Activated naive CD4-positive, alpha-beta T cell (primary cell): ENCODE data around the gene PARD3.

Experiments used
- DNase-seq, 4 experiments: peaks; one replicate each; lab custom pipeline; 2025; lab: John Stamatoyannopoulos, UW

PARD3 gene

DNA sequence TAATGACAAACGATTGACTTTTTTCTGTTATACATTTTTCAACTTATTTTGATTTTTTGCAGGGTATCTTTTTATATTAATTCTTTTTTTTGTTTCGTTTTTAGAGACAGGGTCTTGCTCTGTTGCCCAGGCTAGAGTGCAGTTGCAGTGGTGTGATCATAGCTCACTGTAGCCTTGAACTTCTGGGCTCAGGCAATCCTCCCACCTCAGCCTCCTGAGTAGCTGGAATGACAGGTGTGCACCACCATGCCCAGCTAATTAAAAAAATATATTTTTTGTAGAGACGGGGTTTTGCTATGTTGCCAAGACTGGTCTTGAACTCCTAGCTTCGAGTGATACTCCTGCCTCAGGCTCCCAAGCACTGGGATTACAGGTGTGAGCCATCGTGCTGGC, 601.3 kb downstream of the PARD3 start:
- no peak for DNase-seq

DNA sequence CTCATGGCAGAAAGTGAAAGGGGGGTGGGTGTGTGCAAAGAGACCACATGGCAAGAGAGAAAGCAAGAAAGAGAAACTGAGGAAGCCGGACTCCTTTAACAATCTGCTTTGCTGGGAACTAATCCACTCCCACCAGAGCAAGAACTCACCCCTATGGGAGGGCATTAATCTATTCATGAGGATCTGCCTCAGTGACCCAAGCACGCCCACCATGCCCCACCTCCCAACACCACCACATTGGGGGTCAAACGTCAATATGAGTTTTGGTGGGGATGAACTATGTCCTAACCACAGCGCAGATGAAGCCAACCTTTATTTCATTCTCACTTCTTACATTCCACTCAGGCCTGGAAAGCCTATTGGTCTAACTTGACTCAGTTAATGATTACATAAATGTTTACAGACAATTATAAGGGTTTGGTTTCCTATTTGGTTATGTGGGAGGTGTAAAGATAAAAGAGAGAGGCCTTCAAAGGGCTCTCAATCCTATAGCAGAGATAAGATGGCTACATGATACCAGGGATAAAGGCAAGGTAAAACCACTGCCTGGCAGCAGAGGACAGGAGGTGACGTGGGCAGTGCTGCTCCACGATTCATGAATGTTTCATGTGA, 601.8 kb downstream of the PARD3 start:
- DNase-seq, result no peak

DNA sequence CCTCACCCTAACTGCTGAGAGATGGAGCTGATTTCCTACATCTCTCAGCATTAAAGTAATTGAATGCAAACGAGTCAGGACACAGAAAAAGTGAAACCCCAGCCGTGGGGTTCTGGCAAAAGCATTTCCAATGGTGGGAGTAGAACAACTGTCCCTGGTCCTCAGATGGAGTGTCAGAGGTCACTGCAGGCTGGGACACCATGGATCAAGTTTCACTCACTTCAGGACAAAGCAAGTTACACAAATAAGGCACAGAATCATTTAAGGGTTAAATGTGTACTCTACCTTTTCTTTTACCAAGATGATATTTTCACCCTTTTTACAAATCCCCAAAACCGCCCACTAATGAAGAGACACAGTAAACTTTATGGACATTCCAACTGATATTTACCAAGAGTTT, 607.8 kb downstream of the PARD3 start:
- DNase-seq, result no peak

DNA sequence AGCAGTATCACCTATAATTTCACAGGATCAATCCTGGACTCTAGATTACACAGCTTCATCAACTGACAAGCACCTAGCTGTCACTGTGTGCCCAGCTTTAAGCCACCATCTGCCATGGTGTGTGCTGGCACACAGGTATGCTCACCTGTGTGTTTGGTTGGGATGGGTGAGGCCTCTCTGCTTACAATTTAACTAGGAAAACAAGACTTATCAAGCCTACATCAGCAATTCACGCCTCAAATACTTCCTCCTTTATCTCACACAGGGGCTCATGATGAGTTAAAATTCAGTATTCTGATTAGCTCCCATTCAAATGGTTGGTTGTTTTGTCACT, 608.2 kb downstream of the PARD3 start:
- DNase-seq, result no peak

DNA sequence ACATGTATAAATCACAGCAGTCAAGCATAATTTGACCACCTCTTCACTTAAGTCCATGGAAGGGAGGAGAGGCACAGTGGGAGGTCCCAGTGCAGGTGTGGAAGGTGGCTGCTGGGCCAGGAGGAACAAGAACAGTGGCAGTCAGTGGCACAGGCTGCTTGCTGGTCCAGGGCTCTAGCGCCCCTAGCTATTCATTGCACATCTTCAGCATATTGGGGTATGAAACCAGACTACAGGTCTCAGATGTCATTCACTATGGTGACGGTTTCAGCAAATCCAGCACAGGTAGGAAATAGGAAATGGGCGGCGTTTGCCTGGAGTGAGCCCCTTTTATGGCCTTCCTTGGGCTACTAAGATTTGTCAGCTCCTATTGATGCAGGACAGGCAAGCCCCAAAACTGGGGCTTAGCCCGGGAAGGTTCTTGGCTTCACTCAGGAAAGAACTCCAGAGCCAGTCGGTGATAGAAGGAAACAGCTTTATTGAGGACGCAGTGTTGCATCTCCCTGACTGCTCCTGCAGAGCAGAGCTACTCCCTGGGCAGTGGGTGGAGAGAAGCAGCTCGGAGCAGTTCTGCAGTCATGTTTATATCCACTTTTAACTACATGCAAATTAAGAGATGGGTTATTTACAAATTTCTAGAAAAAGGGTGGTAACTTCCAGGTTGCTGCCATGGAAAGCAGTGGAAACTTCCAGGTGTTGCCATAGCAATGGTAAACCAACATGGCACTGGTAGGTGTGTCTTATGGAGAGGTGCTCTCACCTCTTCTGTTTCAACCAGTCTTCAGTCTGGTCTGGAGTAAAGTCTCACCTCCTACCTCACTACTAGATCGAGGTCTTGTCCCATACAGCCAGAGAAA, 608.8 kb downstream of the PARD3 start:
- DNase-seq, result no peak

DNA sequence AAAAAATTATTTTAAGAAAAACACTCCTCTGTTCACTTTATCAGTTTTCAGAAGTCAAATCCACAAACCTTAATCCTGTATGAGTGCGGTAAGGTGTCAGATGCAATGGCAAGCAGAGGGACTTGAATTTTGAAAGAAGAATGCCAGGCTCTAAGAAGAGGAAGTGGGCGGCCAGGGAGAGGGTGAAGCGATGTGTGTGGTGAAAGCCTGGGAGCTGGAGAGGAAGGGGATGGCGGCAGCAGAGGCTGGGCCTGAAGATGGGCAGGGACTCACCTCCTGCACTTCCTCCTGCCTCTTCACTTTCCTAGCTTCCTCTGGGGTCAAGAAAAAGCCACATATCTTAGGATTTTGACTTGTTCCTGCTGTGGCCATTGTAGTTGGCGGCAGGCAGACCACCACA, 609.6 kb downstream of the PARD3 start:
- no peak for DNase-seq

DNA sequence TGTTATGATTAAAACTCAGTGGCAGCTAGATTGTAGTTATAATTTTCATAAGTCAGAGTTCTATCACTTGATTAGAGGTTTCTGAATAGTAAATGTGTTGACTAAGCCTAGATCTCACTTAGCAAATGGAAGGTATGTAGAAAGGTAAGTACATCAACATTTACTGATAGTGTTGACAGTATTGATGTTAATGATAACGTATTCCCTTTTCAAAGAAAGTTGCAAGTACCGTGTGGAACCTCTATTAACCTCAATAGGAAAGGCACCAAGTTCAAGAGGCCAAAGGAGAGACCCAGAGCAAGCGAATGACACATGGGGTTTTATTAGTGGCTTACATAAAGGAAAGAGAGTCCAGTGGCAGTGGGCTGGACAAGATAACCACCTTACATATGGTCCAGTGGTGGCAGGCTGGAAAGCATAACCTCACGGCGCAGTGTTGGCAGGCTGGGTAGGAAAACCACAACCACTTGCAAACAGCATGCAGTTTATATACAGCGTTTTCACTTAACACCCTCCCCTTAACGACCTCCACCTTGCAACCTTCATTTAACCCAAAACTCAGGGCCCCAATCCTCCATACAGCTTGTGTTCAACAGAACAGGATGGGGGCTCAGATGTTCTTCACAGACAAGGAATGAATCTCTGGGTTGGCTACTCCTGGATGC, 611.0 kb downstream of the PARD3 start:
- no peak for DNase-seq

DNA sequence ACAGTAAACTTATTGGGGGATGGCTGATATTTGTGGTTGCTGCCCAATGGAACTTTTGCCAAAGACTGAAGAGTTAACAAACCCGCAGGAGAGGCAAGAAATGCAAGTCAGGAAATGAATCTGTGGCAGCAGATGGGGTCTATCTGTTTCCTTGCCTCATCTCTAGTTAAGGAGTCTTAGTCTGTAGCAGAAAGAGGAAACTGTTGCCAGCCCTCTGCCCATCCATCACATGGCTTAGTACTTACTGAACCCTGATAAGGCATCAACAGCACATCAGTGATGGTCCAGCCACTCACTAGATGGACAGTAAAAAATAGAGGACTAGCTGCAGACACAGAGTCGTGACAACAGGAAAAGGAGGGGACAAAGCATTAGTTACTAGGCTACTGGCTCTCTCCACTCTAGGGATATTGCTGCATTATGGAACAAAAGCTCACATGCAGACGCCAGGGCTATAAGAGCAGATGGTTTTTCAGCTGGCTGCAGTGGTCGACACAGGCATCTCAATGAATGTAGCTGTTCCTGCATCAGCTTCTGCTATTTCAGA, 614.7 kb downstream of the PARD3 start:
- DNase-seq, result no peak

DNA sequence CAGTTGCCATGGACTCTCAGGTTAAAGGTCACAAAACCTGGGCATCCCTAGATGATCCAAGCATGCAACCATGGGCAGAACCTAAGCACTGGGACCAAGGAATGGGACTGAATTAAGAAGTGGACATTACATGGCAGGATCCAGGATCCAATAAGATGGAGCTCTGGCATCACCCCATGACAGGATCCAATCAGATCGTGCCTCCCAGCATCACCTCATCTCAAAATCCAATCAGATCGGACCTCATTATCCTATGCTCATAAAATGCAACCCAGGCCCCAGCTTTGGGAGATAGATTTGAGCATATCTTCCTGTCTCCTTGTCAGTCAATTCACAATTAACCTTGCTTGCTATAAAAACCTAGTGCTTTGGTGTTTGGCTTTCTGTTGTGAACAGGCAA, 616.1 kb downstream of the PARD3 start:
- no peak for DNase-seq

DNA sequence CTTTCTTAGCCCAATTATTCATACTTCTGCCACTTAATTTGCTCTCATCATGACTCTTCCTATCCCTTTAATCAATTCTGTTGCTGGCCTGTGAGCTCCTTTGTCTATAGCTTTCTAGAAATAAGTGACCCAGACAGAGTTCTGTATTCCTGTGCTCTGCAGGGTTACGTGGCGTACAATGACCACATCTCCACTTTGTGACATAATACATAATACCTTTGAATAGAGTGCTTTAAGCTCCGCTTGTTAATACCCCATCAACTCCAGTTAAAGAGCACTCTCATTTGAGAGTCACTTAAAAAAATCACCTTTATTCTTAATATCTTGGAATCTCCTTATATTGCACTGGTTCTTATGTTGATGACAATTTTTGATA, 619.0 kb downstream of the PARD3 start:
- no peak for DNase-seq

DNA sequence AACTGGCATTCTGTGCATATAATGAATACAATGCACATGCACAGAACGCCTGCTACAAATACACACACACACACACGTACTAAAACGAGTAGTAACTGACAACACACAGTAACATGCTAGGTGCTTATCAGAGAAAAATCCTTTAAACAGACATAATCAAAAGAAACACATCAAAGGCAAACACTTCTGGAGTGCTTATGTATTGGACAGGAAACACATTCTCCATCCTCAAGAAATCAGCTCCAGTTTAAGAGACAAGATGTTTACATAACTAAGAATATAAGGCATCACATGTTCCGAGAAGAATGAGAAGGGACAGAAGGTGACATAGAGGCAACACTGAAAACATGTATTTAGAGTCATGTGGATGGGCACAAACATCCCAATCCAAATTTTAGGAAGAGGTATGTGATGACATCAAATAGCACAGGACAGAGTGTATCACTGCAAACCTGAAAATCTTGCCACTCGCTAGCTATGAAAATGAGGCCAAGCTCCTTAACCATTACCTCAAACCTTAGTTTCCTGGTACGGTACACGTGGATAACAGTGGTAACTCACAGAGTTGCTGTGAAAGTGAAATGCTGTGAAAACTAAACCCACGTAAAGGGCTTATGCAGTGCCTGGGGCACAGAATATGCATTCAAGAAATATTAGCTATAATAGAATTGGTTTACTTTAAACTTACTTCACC, 619.6 kb downstream of the PARD3 start:
- DNase-seq, result no peak

DNA sequence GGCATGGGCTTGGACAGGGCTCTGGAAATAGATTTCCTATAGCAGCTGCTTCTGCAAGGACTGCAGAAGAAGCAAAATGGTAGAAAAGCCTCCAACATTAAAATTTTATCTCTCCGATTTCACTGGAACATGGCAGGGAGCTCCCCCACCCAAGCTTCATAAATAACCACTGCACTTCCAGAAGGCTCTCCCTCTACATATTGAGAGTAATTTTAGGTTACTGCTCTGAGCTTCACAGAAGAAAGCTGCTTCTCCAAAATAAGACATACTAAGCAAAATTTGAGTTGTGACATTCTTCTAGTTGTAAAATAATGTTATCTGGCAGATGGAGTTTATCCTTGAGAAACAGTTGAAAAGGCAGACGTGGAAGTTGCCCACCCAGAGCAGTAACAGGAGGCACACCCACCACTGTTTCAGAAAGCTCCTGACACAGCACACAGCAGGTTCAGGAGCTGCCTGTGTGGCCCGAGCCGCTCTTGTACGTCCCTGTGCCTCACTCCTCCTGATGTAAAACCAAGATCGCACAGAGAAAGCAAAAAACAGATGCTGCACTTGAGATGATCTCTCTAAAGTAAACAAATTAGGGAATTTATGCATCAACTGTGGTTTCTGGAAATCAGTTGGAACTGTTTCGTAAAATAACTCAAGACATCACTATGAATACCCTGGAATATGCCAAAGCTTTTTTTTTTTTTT, 621.0 kb downstream of the PARD3 start:
- DNase-seq, result no peak

DNA sequence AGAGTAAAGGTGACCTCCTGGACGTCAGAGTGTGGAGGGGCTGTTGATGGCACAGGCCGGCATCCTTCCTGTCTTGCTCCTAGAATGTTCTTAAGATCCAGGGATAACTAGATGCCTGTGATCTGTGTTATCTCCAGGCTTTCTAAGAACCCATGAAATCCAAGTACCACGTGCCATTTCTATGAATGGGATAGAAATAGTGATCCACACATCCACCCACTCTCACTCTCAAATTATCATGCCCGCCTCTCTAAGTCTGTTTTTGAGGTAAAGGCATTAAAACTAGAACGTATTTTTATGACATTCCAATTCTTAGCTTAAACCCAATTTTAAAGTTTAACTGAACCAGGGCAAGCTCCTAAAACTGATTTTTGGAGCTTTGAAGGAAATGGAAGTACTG, 622.5 kb downstream of the PARD3 start:
- no peak for DNase-seq

DNA sequence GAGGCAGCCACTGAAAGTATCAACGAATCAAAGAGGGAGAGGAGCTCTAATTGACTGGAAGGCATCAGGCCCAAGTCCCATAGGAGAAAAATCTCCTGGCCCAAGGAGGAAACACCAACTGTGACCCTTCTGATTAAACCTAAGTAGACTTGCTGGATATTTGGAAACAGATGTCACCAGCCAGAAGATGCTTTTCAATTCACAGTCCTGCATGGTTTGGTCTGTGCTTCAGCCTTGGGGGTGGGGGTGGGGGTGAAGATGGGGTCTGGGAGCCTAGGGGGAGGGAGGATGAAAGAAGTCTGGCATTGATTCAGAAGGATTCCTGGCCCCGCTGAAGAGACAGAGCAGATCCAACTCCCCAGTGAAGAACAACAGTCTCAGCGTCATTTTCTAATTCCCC, 623.7 kb downstream of the PARD3 start:
- DNase-seq, result no peak

DNA sequence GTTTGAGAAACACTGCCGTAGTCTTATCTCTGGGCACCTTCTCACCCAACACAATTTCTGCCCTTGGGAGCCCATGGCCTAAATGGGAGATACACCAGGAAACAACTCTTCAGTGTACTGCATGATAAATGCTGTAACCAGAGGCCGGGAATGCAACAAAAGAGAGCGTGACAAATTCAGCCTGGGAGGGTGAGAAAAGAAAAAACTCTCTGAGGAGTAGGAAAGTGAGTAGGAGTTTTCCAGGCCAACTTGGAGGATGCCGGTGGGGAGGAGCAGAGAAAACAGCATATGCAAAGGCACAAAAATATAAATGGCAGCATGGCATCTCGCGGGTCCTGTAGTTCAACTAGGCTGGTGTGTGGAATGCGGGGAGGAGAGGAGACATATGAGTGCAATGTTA, 624.5 kb downstream of the PARD3 start:
- no peak for DNase-seq

DNA sequence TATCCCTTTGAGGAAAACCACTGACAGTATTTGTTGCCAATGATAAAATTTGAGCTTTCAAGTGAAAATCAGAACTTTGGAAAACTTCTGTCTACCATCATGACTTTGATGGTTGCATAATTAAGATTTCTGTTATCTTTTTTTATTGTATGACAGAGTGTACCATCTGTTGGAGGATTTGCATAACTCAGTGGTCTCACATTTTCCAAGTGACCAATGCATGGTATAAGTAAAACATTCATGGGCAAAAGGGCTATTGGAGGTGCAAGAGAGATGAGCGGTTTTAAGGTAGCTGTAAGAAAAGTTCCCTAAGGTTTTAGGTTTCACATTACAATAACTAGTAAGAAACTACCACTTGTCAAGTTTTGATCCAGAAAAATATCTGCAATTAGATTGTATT, 625.3 kb downstream of the PARD3 start:
- no peak for DNase-seq

DNA sequence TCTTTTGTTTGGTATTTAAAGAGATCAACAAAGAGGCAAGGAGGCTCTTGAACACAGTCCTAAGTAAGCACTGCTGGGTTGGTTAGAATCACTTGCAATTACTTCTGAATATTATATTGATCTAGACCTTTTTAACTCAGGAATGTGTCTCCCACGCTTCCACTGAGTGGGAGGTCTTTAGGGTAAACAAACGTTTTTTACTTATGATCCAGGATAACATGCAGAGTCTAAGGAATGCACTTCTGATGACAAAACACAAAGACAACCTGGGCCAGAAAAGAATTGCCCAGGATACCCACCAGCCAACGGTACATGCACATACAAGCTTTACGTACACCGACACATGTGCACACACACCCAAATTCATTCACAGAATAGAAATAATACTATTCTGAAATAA, 626.9 kb downstream of the PARD3 start:
- DNase-seq, result no peak

DNA sequence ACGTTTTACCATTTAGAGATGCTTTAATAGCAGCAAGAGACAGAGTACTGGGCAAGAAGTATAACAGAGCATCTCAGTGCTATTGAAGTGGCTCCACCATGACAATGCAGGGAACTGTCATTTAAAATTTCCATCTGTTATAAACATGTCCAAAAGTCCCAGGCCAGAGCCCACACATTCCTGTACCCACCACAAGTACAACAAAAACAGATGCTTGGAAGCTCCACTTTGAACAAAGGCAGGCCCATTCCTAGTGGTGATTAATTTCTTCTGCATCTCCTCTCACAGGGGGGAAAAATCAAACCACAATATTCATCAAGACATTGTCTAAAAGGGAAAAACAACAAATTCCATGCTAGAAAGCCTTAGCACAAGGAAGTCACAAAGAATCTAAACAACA, 627.9 kb downstream of the PARD3 start:
- DNase-seq, result no peak

DNA sequence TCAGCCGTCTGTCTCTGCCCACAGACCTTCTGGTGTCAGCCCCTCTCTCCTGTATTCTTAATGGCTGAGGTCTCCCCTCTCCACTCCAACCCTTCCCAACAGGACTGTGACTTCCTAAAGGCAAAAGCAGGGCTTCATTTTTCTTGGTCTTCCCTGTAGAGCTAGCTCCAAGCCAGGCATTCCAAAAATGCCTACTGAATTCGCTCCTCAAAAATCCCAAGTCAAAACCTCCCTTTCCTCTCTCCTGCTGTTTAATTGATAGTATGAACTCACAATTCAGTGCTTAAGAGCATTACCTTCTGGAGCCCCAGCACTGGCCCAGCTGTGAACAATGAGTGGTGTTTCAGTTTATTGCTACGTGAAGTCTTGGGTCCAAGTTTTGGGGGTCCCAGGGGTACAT, 628.4 kb downstream of the PARD3 start:
- no peak for DNase-seq

DNA sequence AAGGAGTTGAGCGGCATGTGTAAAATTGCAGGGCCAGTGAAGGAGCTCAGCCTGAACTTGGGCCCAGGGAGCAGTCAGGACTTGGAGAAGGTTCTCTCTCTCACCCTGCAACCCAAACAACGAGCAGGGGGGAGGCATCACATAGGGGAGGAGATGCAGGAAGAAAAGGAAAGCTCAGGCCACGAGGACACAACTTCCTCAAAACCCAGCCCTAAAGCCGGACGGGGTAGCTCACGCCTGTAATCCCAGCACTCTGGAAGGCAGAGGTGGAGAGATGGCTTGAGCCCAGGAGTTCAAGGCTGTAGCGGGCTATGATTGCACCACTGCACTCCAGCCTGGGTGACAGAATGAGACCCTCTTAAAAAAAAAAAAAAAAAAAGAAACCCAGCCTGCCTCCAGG, 629.1 kb downstream of the PARD3 start:
- DNase-seq, result no peak

DNA sequence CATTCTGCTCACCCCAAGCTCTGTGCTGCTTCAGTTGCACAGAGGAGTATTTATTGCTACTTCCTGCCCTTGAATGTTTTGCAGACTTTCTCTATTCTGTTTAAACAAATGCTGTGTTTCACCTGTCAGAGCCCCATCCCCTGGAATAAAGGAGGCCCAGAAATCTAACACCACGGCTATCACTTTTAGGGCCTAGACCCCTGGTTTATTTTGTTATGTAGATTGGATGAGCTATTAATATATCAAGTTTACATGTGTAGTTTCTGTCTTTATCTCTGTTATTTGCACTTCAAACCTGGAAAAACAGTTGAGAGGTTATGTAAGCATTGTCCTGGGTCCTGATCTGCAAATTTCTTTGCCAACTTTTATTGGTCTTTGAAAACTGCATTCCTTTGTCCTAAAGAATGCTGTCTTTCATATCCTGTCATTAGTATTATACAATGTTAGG, 630.1 kb downstream of the PARD3 start:
- DNase-seq, result no peak

DNA sequence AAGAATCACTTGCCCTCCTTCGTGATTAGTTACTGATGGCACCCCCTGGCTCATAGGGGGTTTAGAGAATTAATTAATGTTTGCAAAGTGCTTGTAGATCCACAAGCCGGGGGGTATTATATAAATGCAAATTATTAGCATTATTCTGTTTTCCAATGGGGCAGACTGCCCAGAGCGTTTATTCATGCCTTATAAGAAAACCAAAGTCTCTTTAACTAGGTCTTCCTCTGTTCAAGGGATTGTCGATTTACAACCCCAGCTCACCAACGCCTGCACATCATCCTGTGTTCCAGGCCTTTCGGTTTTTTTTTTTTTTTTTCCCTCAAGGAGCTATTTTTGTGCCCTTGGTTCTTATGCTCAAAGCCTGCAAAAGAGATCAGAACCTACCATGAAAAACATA, 630.7 kb downstream of the PARD3 start:
- no peak for DNase-seq
